GM21515 (cell line): Measurements from ENCODE around the gene CLVS2.

Source experiments
- ATAC-seq: cut with Tn5 transposase; IDR thresholded peaks from one replicate; pipeline ENCODE4 v1.9.1; 2021; ENCODE audit not compliant: unreplicated experiment

Gene CLVS2

GRCh38 chr6:123024976-123025375 is 28.9 kb downstream of the CLVS2 start:
- ATAC-seq = no peak

DNA sequence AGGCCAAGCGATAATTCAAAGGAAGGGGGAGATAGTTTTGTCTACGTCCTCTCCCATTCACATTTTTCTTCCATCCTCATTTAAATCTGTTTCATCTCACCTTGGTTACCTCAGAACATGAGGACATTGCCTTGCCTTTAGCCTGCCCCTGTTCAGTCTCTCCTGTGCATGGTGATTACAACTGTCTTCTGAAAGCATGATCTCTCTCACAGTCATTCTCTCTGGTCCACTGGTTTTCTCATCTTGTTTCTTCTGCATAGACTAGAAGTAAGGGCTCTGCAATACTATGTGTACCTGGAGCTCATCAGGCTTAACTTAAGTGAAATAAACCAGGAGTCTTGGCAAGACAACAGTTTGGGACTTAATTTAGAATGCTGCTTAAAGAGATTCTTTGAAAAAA is 31.4 kb downstream of the CLVS2 start:
- ATAC-seq = no peak

GRCh38 chr6:123028263-123028662 is 32.2 kb downstream of the CLVS2 start:
- no peak for ATAC-seq

DNA sequence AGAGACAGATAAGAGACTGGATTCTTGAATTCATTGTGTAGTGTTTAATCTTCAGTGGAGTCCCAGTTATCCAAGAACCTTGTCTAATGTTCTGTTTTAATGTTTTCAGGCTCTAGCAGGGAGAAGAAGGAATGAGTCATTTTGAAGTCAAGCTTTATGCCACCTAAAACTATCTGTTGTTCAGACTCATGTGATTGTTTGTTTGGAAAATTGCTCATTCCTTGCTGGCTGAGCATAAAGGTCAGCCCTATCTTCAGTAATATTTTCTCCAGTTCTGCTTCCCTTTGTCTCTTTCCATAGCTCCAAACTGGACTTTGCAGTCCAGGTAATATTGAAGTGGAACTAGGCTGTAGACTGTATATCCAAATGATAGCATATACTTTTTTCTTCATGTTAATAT is 34.2 kb downstream of the CLVS2 start:
- no peak for ATAC-seq

GRCh38 chr6:123036648-123037047 is 40.6 kb downstream of the CLVS2 start:
- ATAC-seq = no peak

- ATAC-seq = no peak
Observed at GRCh38 chr6:123039431-123039830, 43.4 kb downstream of the CLVS2 start.

DNA sequence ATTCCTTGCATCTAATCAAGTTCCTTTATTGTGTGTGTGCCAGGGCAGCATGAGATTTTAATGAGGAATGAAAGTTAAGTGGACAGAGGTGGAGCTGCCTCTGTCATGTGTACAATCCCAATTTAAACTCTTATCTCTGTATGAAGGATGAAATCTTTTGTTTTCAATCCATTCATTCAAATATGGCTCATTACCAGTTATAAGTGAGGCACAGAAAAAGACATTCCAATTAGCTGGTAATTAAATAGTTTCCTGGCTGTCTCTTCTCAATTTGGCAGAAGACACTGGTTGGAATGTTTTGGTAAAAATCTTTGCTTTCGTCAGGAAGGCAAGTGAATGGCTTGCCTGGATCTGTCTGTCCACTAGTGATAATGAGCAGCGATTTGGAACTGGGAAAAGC is 46.4 kb downstream of the CLVS2 start:
- no peak for ATAC-seq

- ATAC-seq = no peak
Observed at GRCh38 chr6:123044341-123044860, 48.4 kb downstream of the CLVS2 start.

- ATAC-seq = no peak
Observed at GRCh38 chr6:123053602-123054225, 57.7 kb downstream of the CLVS2 start.

DNA sequence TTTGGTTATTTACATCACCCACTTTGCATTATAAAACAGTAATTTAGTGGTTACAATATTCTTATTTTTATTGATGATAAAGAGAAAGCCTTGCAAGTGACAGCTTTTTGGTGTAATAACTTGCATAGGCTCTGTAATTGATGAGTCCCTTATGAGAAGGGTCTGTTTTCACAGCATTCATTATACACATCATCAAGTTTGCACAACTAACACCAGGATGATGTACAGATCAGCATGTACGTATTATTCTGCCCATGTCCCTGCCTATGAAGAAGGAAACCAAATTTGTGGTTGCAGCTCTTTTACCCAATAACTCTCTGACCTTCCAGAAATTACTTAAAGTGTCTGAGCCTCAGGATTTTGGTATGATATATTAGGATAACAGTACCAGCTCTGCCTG is 59.2 kb downstream of the CLVS2 start:
- no peak for ATAC-seq

- no peak for ATAC-seq
Observed at GRCh38 chr6:123062670-123063069, 66.6 kb downstream of the CLVS2 start.

DNA sequence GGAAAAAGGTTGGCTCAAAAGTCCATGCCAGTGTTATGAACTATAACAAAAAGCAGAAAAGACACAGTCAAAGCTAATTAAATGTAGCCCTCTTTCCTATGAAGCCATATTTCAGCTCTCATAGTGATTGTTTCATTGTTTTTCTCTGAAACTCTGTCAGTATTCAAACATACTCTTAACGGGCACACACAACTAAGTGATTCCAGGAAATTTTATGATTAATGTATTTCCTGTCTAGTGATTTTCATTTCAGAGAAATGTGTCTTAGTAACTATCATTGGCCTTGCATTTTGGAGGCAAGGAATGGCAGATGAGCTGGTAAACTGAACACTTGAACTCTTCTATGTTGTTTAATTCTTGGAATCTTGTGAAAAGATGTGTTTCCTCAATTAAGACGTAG is 68.0 kb downstream of the CLVS2 start:
- ATAC-seq = no peak

DNA sequence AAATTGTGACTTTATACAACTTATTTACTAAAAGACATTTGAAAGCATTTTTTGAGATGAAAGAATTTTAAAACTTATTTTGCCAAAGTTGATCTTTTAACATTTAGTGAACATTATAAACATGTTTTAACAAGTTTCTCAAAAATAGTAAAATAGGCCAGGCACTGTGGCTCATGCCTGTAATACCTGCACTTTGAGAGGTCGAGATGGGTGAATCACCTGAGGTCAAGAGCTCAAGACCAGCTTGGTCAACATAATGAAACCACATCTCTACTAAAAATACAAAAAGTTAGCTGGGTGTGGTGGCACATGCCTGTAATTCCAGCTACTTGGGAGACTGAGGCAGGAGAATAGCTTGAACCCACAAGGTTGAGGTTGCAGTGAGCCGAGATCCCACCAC is 78.6 kb downstream of the CLVS2 start:
- no peak for ATAC-seq

DNA sequence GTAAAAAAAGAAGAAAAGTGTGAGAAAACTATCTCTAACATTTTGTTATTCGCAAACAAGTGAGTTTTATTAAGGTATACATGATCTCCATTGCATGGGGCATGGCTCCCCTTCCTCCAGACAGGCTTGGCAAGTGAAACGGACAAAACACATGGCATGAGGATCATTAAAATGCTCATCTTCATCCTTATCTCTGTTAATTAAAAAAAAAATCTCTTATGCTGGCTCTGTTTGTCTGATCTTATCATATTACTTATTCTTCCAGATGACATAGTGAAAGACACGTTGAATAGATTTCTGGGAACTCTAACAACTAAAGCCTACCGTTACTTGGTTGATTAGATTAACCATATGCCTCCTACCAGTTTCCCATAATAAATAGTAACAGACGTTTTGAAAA is 89.4 kb downstream of the CLVS2 start:
- ATAC-seq = no peak

GRCh38 chr6:123089226-123089625 is 93.2 kb downstream of the CLVS2 start:
- ATAC-seq = no peak

DNA sequence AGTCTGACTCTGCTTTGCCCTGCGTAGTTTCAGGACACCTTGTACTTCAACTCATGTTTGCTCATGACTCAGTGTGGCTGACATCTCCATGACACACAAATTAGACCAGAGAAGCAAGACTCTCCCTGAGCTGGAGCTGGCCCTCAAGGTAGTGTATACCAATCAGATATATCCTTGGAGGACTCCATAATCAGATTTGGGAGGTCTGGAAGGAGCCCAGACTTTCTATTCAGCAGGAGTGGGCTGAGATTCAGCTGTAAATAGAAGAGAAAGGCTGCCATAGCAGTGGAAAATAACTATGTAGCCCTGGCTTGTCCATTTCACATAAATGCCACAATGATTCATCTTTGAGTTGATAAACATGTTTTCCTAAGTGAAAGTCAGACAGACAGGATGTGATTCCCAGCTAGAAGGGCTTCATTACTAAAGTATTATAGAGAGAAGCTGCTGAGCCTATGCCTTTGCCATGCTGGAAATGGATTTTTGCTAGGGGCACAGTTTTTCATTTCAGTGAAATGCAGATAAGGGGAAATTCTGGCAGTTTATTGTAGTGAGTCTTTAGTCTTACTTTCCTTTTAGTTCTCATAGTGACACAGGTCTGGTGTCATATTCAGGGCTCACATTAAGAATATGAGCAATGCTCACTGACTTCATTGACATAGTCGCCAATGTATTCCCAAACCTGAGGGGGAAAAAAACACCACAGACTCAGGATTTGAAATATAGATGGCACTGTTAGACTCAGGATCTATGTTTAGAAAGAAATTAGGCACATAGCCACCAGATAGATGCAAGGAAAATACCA is 95.3 kb downstream of the CLVS2 start:
- ATAC-seq = no peak

DNA sequence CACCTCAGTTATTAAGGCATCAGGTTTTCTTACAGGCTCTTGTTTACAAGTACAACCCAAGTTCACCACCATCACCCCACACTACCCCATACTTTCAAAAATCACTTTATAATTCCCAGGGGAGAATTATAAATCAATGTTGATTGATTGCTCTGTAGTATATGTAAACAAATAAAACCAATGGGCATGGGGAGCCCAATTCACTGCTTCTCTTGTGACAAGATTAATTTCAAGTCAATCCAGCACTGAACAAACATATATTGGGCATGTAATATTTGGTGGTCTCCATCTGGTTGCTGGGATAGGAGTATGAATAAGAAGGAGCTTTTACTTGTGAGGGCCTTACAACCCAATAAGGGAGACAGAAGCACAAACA is 95.8 kb downstream of the CLVS2 start:
- no peak for ATAC-seq

GRCh38 chr6:123094795-123095194 is 98.8 kb downstream of the CLVS2 start:
- no peak for ATAC-seq

DNA sequence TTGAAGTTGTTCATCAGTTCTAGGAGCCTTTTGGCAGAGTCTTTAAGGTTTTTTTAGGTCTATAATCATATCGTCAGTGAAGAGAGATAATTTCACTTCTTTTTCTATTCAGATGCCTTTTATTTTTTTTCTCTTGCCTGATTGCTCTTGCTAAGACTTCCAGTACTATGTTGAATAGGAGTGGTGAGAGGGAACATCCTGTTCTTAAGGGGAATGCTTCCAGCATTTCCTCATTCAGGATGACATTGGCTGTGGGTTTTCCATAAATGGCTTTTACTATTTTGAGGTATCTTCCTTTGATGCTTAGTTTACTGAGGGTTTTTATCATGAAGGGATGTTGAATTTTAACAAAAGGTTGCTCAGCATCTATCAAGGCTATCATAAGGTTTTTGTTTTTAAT is 109.5 kb downstream of the CLVS2 start:
- ATAC-seq = no peak

DNA sequence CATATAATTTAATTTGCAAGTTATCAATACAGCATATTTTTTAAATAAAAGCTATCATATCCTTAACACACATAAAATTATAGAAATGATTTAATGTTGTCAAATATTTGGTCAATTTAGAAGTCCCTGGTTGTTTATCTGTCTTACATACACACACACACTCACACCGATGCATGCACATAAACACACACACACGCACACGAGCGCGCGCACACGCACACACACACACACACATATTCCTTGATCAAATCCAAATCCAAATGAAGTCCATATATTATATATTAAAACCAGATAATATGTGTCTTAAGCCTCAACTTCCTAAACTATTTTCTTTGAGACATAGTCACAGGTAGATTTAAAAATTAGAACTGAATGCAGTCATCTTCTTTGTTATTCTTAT is 120.3 kb downstream of the CLVS2 start:
- ATAC-seq = no peak

DNA sequence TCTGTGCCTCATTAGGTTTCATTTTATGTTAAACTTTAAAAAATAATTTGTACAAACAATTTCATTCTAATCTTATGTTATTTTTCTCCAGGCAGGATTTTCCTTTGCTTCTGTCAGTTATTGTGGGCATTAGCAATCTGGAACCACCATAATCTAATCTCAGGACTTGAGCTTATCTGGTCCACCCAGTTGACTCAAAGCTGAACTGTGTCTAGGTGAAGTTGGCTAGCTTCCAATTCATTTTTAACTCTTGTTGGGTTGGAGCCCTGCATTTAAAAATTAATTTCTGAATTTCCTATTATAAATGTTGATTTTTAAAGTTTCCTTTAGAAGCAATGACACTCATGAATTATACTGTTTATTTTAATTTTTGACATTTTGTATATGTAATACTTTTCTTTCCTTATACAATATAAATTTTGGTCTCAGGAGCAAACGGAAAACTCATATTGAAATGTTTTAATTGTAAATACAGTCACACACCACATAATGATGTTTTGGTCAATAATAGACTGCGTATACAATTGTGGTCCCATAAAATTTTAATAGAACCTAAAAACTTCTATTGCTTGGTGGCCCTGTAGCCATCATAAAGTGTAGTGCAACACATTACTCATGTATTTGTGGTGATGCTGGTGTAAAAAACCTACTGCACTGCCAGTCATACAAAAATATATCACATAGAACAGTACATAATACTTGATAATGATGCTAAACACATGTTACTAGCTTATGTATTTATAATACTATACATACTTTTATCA is 121.3 kb downstream of the CLVS2 start:
- no peak for ATAC-seq

DNA sequence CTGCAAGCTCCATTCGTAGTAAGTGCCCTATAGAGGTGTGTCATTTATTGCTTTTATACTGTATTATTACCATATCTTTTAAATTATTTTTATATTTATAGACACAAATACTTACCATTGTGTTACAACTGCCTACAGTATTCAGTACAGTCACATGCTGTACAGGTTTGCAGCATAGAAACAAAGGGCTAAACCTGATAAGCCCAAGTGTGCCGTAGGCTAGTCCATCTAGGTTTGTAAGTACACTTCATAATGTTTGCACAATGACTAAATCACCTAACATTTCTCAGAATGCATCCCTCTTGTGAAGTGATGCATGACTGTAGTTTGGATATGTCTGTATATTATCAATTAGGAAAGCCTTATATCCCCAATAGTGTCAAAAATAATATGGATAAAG is 122.8 kb downstream of the CLVS2 start:
- no peak for ATAC-seq
